Esophagus muscularis mucosa (tissue), 4 donors: ENCODE data around the gene N4BP2L2.

ENCODE experiments used
- CTCF ChIP-seq, 3 experiments: fragments of 200-600 bp in 2 of 3; fragments of 450-650 bp in 1 of 3; sonication (generic) in 2 of 3; IDR thresholded peaks; one replicate each; pipeline ENCODE4 v1.5.1; 2017 to 2019; ENCODE audit warnings: antibody characterized with exemption in 3 of 3, mild to moderate bottlenecking in 2 of 3, moderate library complexity in 1 of 3
- EP300 ChIP-seq: sonication (generic); formaldehyde crosslinking; IDR thresholded peaks from one replicate; pipeline ENCODE4 v1.6.1; 2017; ENCODE audit warnings: antibody characterized with exemption
- POLR2A ChIP-seq: fragments of 450-650 bp; IDR thresholded peaks from one replicate; pipeline ENCODE4 v1.6.1; 2017; ENCODE audit warnings: antibody characterized with exemption, moderate library complexity, mild to moderate bottlenecking, low read depth
- POLR2AphosphoS5 ChIP-seq, 2 donors: sonication (generic); formaldehyde crosslinking; IDR thresholded peaks; one replicate each; pipeline ENCODE4 v1.6.1; 2017; ENCODE audit warnings: antibody characterized with exemption in 2 of 2

DNA sequence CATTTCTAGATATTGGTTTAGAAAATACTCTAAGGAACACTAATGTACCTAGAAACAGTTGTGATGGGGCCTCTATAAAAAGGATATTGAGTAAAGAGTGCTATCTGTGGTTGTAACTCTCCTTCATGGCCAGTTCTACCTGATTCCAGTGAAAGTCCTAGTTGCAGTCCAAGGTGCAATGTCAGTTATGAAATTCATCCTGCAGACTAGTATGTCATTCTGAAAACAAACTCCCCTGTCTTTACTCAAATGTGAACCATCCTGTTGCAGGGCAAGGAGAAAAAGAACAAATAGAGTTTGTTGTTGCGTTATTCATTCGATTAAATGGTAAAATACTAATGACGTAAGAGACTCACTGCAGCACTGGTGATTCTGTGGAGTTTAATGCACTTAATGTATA is 92.4 kb downstream of the N4BP2L2 start:
- TF ChIP-seq POLR2AphosphoS5 (IDR thresholded peaks at IDR 0.05) (no peak), CTCF (IDR thresholded peaks at IDR 0.05) (no peak), POLR2A (no peak), EP300 (no peak)
